WTC11 (cell line): ENCODE results near the gene YTHDF1. TPM values are rescaled to one million over a fixed set of nuclear protein-coding genes. Genes with fewer than 3 reads are reported as not detected.

Source experiments
- ATAC-seq: fragments of 200-7000 bp; cut with Tn5 transposase; 2 replicates; pipeline ENCODE4 v1.10.0; 2021; ENCODE audit warnings: mild to moderate bottlenecking, moderate library complexity
- CTCF ChIA-PET: fragments of 300-600 bp; sonication (Branson Sonifier 250); formaldehyde crosslinking; loops from one replicate; lab custom pipeline; 2021; ENCODE audit warnings: antibody characterized with exemption; lab: Charles Lee
- POLR2A ChIA-PET: fragments of 350-600 bp; sonication (Branson Sonifier 250); formaldehyde crosslinking; loops from one replicate; lab custom pipeline; 2021; ENCODE audit warnings: antibody characterized with exemption; lab: Charles Lee
- DNase-seq: peaks from one replicate; pipeline ENCODE4 v3.0.0; 2021; ENCODE audit warnings: low spot score
- H3K27ac Mint-ChIP-seq: 2 replicates; pipeline ENCODE4 v1.8.0; 2021; ENCODE audit warnings: mixed read lengths
- H3K27me3 Mint-ChIP-seq: 2 replicates; pipeline ENCODE4 v1.8.0; 2021; ENCODE audit warnings: low read depth, mild to moderate bottlenecking, moderate library complexity, mixed read lengths
- H3K36me3 Mint-ChIP-seq: 2 replicates; pipeline ENCODE4 v1.8.0; 2021; ENCODE audit warnings: mixed read lengths
- H3K4me1 Mint-ChIP-seq: 2 replicates; pipeline ENCODE4 v1.8.0; 2022; ENCODE audit warnings: mixed read lengths
- H3K4me3 Mint-ChIP-seq: 2 replicates; pipeline ENCODE4 v1.8.0; 2021; ENCODE audit warnings: mild to moderate bottlenecking, moderate library complexity, mixed read lengths
- H3K9me3 Mint-ChIP-seq: 2 replicates; pipeline ENCODE4 v1.8.0; 2021; ENCODE audit warnings: mixed read lengths
- EMX1 ChIP-seq: fragments of 250-450 bp; sonication (Bioruptor Pico); IDR thresholded peaks from 2 replicates; pipeline ENCODE4 v1.8.0; 2021; ENCODE audit warnings: mild to moderate bottlenecking
- JUN ChIP-seq: sonication (generic); formaldehyde crosslinking; IDR thresholded peaks from 2 replicates; pipeline ENCODE4 v1.8.0; 2023; ENCODE audit warnings: mild to moderate bottlenecking, missing genetic modification reagents
- MXD4 ChIP-seq: fragments of 250-450 bp; sonication (Bioruptor Pico); IDR thresholded peaks from 2 replicates; pipeline ENCODE4 v1.8.0; 2021; ENCODE audit warnings: mild to moderate bottlenecking, moderate library complexity, borderline replicate concordance
- SMAD4 ChIP-seq: sonication (generic); formaldehyde crosslinking; IDR thresholded peaks from 2 replicates; pipeline ENCODE4 v1.8.0; 2022; ENCODE audit warnings: mild to moderate bottlenecking, missing genetic modification reagents
- SOX15 ChIP-seq: fragments of 250-450 bp; sonication (Bioruptor Pico); IDR thresholded peaks from 2 replicates; pipeline ENCODE4 v1.9.0; 2021; ENCODE audit warnings: mild to moderate bottlenecking
- SP1 ChIP-seq: sonication (generic); formaldehyde crosslinking; conservative IDR thresholded peaks from 2 replicates; pipeline ENCODE4 v1.8.1; 2022; ENCODE audit warnings: missing genetic modification reagents
- ZNF671 ChIP-seq: fragments of 250-450 bp; sonication (Bioruptor Pico); IDR thresholded peaks from 2 replicates; pipeline ENCODE4 v1.8.0; 2021; ENCODE audit warnings: mild to moderate bottlenecking
- total RNA-seq: library from RNA; stranded (reverse); gene quantifications from 3 replicates; pipeline ENCODE4 v1.2.3, GENCODE V29; 2021
- TF ChIP-seq, protein P1 (sequence below): sonication (generic); formaldehyde crosslinking; IDR thresholded peaks from 2 replicates; pipeline ENCODE4 v1.8.0; 2023; ENCODE audit warnings: mild to moderate bottlenecking, missing genetic modification reagents
- TF ChIP-seq, protein P2 (sequence below): sonication (generic); formaldehyde crosslinking; IDR thresholded peaks from 2 replicates; pipeline ENCODE4 v1.8.1; 2022; ENCODE audit warnings: mild to moderate bottlenecking, moderate library complexity, missing genetic modification reagents
- TF ChIP-seq, protein P3 (sequence below): fragments of 200-600 bp; IDR thresholded peaks from 2 replicates; pipeline ENCODE4 v1.8.0; 2022; ENCODE audit warnings: antibody characterized with exemption
- TF ChIP-seq, protein P4 (sequence below): fragments of 250-450 bp; sonication (Bioruptor Pico); IDR thresholded peaks from 2 replicates; pipeline ENCODE4 v1.9.0; 2021; ENCODE audit warnings: mild to moderate bottlenecking
- TF ChIP-seq, protein P5 (sequence below): fragments of 250-450 bp; sonication (Bioruptor Pico); IDR thresholded peaks from 2 replicates; pipeline ENCODE4 v1.9.0; 2021; ENCODE audit warnings: moderate library complexity, mild to moderate bottlenecking, inconsistent platforms, borderline replicate concordance
- TF ChIP-seq, protein P6 (sequence below): sonication (generic); formaldehyde crosslinking; IDR thresholded peaks from 2 replicates; pipeline ENCODE4 v1.8.0; 2022; ENCODE audit warnings: mild to moderate bottlenecking, missing genetic modification reagents
- TF ChIP-seq, protein P7 (sequence below): sonication (generic); formaldehyde crosslinking; IDR thresholded peaks from 2 replicates; pipeline ENCODE4 v1.8.0; 2023; ENCODE audit warnings: missing genetic modification reagents

Gene YTHDF1
- total RNA-seq, 1 experiment from 2014 or later = 61.3 TPM

DNA sequence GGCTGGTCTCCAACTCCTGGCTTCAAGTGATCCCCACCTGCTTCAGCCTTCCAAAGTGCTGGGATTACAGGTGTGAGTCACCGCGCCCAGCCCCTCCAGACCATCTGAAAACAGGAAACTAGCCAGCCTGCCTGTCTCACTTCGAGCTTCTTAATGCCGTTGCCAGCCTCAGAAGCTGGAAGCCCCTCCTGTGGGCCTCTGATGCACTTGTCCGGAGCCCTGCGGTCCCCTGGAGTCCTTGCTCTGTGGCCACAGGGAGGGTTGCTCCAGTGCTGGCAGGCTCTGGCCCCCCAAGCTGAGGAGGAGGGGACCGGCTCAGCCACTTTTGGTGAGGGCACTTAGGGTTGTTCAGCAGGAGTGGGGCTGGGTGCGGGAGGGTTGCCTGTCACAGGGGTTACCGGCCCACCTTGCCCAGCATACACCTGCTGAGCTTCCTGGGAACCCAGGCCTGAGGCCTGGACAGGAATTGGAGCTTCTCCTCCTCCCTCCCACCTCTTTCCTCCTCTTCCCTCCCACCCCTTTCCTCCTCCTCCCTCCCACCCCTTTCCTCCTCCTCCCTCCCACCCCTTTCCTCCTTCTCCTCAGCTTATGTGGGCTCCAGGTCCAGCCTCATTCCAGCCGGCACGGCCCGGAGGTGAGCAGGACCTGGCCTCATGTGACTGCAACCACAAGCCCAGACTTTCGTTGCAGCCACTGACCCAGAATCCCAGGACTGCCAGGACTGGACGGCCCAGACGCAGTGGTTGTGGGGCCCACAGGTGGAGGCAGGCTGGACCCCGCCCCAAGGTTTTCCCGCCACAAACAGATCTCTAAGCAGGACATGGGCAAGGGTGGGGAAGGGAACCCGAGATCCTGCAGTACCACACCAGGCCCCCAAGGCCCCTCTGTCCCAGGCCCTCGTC, 10.4 kb upstream of the YTHDF1 start (continued):
- no peak for TF ChIP-seq MXD4 (CRISPR knock-in tag)
- TF ChIP-seq, protein P1, sequence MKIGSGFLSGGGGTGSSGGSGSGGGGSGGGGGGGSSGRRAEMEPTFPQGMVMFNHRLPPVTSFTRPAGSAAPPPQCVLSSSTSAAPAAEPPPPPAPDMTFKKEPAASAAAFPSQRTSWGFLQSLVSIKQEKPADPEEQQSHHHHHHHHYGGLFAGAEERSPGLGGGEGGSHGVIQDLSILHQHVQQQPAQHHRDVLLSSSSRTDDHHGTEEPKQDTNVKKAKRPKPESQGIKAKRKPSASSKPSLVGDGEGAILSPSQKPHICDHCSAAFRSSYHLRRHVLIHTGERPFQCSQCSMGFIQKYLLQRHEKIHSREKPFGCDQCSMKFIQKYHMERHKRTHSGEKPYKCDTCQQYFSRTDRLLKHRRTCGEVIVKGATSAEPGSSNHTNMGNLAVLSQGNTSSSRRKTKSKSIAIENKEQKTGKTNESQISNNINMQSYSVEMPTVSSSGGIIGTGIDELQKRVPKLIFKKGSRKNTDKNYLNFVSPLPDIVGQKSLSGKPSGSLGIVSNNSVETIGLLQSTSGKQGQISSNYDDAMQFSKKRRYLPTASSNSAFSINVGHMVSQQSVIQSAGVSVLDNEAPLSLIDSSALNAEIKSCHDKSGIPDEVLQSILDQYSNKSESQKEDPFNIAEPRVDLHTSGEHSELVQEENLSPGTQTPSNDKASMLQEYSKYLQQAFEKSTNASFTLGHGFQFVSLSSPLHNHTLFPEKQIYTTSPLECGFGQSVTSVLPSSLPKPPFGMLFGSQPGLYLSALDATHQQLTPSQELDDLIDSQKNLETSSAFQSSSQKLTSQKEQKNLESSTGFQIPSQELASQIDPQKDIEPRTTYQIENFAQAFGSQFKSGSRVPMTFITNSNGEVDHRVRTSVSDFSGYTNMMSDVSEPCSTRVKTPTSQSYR (CRISPR knock-in tag) = no peak

DNA sequence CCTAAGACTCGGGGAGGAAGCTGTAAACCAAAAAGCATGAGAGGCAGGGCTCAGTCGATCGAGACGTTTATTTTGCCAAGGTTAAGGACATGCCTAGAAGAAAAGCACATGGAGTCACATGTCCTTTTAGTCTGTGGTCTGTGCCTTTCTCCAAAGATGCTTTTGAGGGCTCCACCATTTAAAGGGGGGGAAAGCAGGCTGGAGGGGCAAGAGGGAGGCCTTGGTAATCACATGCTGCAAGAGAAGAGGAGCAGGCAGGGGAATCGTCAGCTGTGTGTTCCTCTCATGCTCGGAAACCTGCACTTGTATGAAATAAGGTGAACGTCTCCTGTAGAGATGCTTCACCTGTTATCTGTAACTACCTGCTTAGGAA, 9.1 kb upstream of the YTHDF1 start:
- POLR2A ChIA-PET = interaction anchor here (1.2 kb wide), 1 partner anchor 30 kb away, joined by 4 read pairs; no protein-coding TSS in a partner anchor
- peak overlapping the region; percentile 53; the same call in 1 of the 2 replicates for H3K27ac Mint-ChIP-seq
- no peak overlapping the region for H3K4me3 Mint-ChIP-seq
- H3K4me1 Mint-ChIP-seq = peaks cover 16% of the 10 kb centered on the region
- CTCF ChIA-PET = interaction anchor here (1.7 to 4.8 kb wide), 16 partner anchors 10 to 272 kb away, joined by 4 to 173 read pairs (median 25); partner anchors contain the start of genes ARFGAP1, BIRC7, NKAIN4 and YTHDF1
- H3K27me3 Mint-ChIP-seq = peaks cover 7% of the 10 kb centered on the region; the same call in 1 of the 2 replicates
- ATAC-seq = no peak
- H3K36me3 Mint-ChIP-seq = no peaks in the 10 kb centered on the region
- TF ChIP-seq, protein P2, sequence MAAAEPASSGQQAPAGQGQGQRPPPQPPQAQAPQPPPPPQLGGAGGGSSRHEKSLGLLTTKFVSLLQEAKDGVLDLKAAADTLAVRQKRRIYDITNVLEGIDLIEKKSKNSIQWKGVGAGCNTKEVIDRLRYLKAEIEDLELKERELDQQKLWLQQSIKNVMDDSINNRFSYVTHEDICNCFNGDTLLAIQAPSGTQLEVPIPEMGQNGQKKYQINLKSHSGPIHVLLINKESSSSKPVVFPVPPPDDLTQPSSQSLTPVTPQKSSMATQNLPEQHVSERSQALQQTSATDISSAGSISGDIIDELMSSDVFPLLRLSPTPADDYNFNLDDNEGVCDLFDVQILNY = no peak
- TF ChIP-seq SOX15 (CRISPR knock-in tag) = no peak
- TF ChIP-seq, protein P3, sequence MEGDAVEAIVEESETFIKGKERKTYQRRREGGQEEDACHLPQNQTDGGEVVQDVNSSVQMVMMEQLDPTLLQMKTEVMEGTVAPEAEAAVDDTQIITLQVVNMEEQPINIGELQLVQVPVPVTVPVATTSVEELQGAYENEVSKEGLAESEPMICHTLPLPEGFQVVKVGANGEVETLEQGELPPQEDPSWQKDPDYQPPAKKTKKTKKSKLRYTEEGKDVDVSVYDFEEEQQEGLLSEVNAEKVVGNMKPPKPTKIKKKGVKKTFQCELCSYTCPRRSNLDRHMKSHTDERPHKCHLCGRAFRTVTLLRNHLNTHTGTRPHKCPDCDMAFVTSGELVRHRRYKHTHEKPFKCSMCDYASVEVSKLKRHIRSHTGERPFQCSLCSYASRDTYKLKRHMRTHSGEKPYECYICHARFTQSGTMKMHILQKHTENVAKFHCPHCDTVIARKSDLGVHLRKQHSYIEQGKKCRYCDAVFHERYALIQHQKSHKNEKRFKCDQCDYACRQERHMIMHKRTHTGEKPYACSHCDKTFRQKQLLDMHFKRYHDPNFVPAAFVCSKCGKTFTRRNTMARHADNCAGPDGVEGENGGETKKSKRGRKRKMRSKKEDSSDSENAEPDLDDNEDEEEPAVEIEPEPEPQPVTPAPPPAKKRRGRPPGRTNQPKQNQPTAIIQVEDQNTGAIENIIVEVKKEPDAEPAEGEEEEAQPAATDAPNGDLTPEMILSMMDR = no peak
- no peak for DNase-seq
- no peaks in the 10 kb centered on the region for H3K9me3 Mint-ChIP-seq

DNA sequence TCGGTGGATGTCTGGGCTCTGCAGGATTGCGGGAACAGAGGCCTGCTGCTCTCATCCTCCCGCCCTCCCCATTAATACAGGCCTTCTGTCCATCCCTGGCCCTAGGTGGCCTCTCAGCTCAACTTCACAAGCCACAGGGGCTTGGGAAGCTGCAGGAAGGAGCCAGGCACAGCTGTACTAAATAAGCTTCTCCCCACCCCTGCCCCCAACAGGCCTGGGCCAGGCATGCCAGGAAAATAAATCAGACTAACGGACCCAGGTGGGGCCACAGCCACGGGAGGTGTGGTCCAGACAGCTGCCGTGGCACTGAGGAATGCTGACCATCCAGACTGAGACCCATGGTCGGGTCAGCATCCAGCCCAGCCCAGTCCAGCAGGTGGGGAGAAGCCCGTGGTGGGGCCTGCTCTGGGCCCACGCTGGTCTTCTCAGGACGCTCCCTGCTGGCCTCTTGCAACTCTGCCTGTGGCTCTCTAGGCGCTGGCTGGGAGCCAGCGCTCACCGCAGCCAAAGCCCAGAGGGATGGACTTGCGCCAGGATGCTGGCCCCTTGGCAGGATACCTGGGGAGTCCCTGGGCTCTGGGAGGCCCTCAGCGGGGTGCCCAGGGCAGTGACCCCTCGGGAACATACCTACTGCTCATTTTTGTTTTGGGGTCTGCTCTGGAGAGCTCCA, 8.6 kb upstream of the YTHDF1 start:
- ATAC-seq = peak; percentile 8; the same call in 1 of the 2 replicates
- DNase-seq = no peak
- H3K4me1 Mint-ChIP-seq = peaks cover 13% of the 10 kb centered on the region
- H3K36me3 Mint-ChIP-seq = no peaks in the 10 kb centered on the region
- no peak for TF ChIP-seq EMX1 (CRISPR knock-in tag)
- no peak for TF ChIP-seq SMAD4 (CRISPR knock-in tag)
- TF ChIP-seq, protein P3 = no peak
- TF ChIP-seq JUN (CRISPR knock-in tag) = no peak
- TF ChIP-seq, protein P4, sequence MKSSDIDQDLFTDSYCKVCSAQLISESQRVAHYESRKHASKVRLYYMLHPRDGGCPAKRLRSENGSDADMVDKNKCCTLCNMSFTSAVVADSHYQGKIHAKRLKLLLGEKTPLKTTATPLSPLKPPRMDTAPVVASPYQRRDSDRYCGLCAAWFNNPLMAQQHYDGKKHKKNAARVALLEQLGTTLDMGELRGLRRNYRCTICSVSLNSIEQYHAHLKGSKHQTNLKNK (CRISPR knock-in tag) = no peak
- no peak for TF ChIP-seq SP1 (CRISPR knock-in tag)
- TF ChIP-seq, protein P5, sequence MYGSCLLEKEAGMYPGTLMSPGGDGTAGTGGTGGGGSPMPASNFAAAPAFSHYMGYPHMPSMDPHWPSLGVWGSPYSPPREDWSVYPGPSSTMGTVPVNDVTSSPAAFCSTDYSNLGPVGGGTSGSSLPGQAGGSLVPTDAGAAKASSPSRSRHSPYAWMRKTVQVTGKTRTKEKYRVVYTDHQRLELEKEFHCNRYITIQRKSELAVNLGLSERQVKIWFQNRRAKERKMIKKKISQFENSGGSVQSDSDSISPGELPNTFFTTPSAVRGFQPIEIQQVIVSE = no peak
- TF ChIP-seq, protein P6, sequence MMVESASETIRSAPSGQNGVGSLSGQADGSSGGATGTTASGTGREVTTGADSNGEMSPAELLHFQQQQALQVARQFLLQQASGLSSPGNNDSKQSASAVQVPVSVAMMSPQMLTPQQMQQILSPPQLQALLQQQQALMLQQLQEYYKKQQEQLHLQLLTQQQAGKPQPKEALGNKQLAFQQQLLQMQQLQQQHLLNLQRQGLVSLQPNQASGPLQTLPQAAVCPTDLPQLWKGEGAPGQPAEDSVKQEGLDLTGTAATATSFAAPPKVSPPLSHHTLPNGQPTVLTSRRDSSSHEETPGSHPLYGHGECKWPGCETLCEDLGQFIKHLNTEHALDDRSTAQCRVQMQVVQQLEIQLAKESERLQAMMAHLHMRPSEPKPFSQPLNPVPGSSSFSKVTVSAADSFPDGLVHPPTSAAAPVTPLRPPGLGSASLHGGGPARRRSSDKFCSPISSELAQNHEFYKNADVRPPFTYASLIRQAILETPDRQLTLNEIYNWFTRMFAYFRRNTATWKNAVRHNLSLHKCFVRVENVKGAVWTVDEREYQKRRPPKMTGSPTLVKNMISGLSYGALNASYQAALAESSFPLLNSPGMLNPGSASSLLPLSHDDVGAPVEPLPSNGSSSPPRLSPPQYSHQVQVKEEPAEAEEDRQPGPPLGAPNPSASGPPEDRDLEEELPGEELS (CRISPR knock-in tag) = no peak
- TF ChIP-seq, protein P7, sequence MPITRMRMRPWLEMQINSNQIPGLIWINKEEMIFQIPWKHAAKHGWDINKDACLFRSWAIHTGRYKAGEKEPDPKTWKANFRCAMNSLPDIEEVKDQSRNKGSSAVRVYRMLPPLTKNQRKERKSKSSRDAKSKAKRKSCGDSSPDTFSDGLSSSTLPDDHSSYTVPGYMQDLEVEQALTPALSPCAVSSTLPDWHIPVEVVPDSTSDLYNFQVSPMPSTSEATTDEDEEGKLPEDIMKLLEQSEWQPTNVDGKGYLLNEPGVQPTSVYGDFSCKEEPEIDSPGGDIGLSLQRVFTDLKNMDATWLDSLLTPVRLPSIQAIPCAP (CRISPR knock-in tag) = no peak
- TF ChIP-seq ZNF671 (CRISPR knock-in tag) = no peak
- TF ChIP-seq, all 79 proteins: peak for 0
- ChIA-PET CTCF (interaction anchor here (0.6 to 4.8 kb wide), 42 partner anchors 10 to 409 kb away, joined by 3 to 173 read pairs (median 11); partner anchors contain the start of genes ARFGAP1, BIRC7, COL20A1 and NKAIN4), POLR2A (interaction anchor here (1.2 to 1.9 kb wide), 2 partner anchors 28 to 30 kb away, joined by 4 read pairs; no protein-coding TSS in a partner anchor)
- Mint-ChIP-seq H3K27ac (peak overlapping the region; percentile 53; the same call in 1 of the 2 replicates), H3K9me3 (no peaks in the 10 kb centered on the region), H3K4me3 (no peak overlapping the region), H3K27me3 (peaks cover 7% of the 10 kb centered on the region; the same call in 1 of the 2 replicates)
